HEK293T (cell line): ENCODE results near the gene ZCCHC24.

ENCODE experiments used
- CTCF ChIA-PET: fragments of 350-600 bp; formaldehyde crosslinking; extraction: SDS; loops from one replicate; lab custom pipeline; 2021; ENCODE audit warnings: antibody characterized with exemption, inconsistent platforms; lab: Yijun Ruan, JAX
- POLR2A ChIA-PET: fragments of 350-600 bp; formaldehyde crosslinking; extraction: SDS; loops from one replicate; lab custom pipeline; 2020; ENCODE audit warnings: antibody characterized with exemption, inconsistent platforms; lab: Yijun Ruan, JAX
- DNase-seq: peaks from one replicate; pipeline ENCODE4 v3.0.0; 2012; ENCODE audit warnings: mixed read lengths; ENCODE audit errors: extremely low spot score
- ARNT ChIP-seq: fragments of 450-650 bp; IDR thresholded peaks from 2 replicates; pipeline ENCODE4 v1.6.1; 2017; ENCODE audit warnings: mild to moderate bottlenecking
- BHLHE40 ChIP-seq: fragments of 450-650 bp; IDR thresholded peaks from 2 replicates; pipeline ENCODE4 v1.6.1; 2016; ENCODE audit warnings: mild to moderate bottlenecking, moderate library complexity, borderline replicate concordance
- CTBP1 ChIP-seq: fragments of 450-650 bp; IDR thresholded peaks from 2 replicates; pipeline ENCODE4 v1.6.1; 2016; ENCODE audit warnings: borderline replicate concordance
- ELF4 ChIP-seq: fragments of 450-650 bp; IDR thresholded peaks from 2 replicates; pipeline ENCODE4 v1.6.1; 2017; ENCODE audit warnings: antibody characterized with exemption
- FOXA1 ChIP-seq: fragments of 450-650 bp; IDR thresholded peaks from 2 replicates; pipeline ENCODE4 v1.6.1; 2016; ENCODE audit warnings: mild to moderate bottlenecking
- FOXK2 ChIP-seq: fragments of 450-650 bp; IDR thresholded peaks from 2 replicates; pipeline ENCODE4 v1.6.1; 2016; ENCODE audit warnings: mild to moderate bottlenecking
- FOXM1 ChIP-seq: fragments of 450-650 bp; IDR thresholded peaks from 2 replicates; pipeline ENCODE4 v1.6.1; 2017; ENCODE audit warnings: mild to moderate bottlenecking, borderline replicate concordance
- HDGF ChIP-seq: fragments of 450-650 bp; IDR thresholded peaks from 2 replicates; pipeline ENCODE4 v1.6.1; 2017; ENCODE audit warnings: antibody characterized with exemption, borderline replicate concordance
- L3MBTL2 ChIP-seq: fragments of 450-650 bp; conservative IDR thresholded peaks from 2 replicates; pipeline ENCODE4 v1.6.1; 2016; ENCODE audit warnings: mild to moderate bottlenecking
- LEF1 ChIP-seq: fragments of 450-650 bp; IDR thresholded peaks from 2 replicates; pipeline ENCODE4 v1.6.1; 2017; ENCODE audit warnings: mild to moderate bottlenecking, borderline replicate concordance
- NFRKB ChIP-seq: fragments of 450-650 bp; IDR thresholded peaks from 2 replicates; pipeline ENCODE4 v1.6.1; 2016; ENCODE audit warnings: mild to moderate bottlenecking, moderate library complexity
- PKNOX1 ChIP-seq: fragments of 450-650 bp; IDR thresholded peaks from 2 replicates; pipeline ENCODE4 v1.6.1; 2016
- SP1 ChIP-seq: fragments of 450-650 bp; IDR thresholded peaks from 2 replicates; pipeline ENCODE4 v1.6.1; 2017
- SUZ12 ChIP-seq: fragments of 450-650 bp; IDR thresholded peaks from 2 replicates; pipeline ENCODE4 v1.6.1; 2016; ENCODE audit warnings: mild to moderate bottlenecking
- TARDBP ChIP-seq: fragments of 450-650 bp; IDR thresholded peaks from 2 replicates; pipeline ENCODE4 v1.6.1; 2016
- ZNF384 ChIP-seq: fragments of 450-650 bp; IDR thresholded peaks from 2 replicates; pipeline ENCODE4 v1.6.1; 2016

The ZCCHC24 gene

GRCh38 chr10:79475119-79475653 is 29.8 kb upstream of the ZCCHC24 start:
- no peak for TF ChIP-seq ELF4
- no peak for TF ChIP-seq TARDBP
- TF ChIP-seq PKNOX1 = no peak
- no peak for TF ChIP-seq NFRKB
- no peak for TF ChIP-seq FOXA1
- no peak for TF ChIP-seq SUZ12
- no peak for TF ChIP-seq ARNT
- no peak for TF ChIP-seq FOXM1
- TF ChIP-seq LEF1 = no peak
- TF ChIP-seq CTBP1 = no peak
- no peak for TF ChIP-seq HDGF
- no peak for TF ChIP-seq FOXK2
- no peak for TF ChIP-seq ZNF384
- no peak for TF ChIP-seq L3MBTL2
- no peak for DNase-seq
- ChIA-PET POLR2A (interaction anchor here (0.9 kb wide), 1 partner anchor 30 kb away, joined by 4 read pairs; the partner anchor contains the start of gene ZCCHC24), CTCF (interaction anchor here (1.3 to 3.1 kb wide), 2 partner anchors 15 to 101 kb away, joined by 5 to 14 read pairs; no protein-coding TSS in a partner anchor)

GRCh38 chr10:79473496-79474095 is 28.2 kb upstream of the ZCCHC24 start:
- ChIA-PET POLR2A (no interaction called here), CTCF (no interaction called here)
- no peak for TF ChIP-seq FOXM1
- no peak for TF ChIP-seq LEF1
- no peak for TF ChIP-seq ELF4
- TF ChIP-seq NFRKB = no peak
- TF ChIP-seq SUZ12 = no peak
- TF ChIP-seq TARDBP = no peak
- no peak for TF ChIP-seq ARNT
- no peak for TF ChIP-seq HDGF
- no peak for DNase-seq

GRCh38 chr10:79472951-79473350 is 27.5 kb upstream of the ZCCHC24 start:
- DNase-seq = no peak
- POLR2A ChIA-PET = no interaction called here
- CTCF ChIA-PET = interaction anchor here (0.7 kb wide), 1 partner anchor 53 kb away, joined by 3 read pairs; no protein-coding TSS in a partner anchor
- TF ChIP-seq ARNT = no peak
- TF ChIP-seq HDGF = no peak
- TF ChIP-seq NFRKB = no peak
- no peak for TF ChIP-seq LEF1
- no peak for TF ChIP-seq ZNF384
- no peak for TF ChIP-seq L3MBTL2
- TF ChIP-seq FOXA1 = no peak
- TF ChIP-seq CTBP1 = no peak
- no peak for TF ChIP-seq SUZ12
- no peak for TF ChIP-seq FOXM1
- no peak for TF ChIP-seq PKNOX1
- no peak for TF ChIP-seq BHLHE40

GRCh38 chr10:79472449-79472848 is 27.0 kb upstream of the ZCCHC24 start:
- TF ChIP-seq CTBP1 = no peak
- no peak for TF ChIP-seq FOXK2
- no peak for TF ChIP-seq PKNOX1
- no peak for TF ChIP-seq SP1
- TF ChIP-seq TARDBP = no peak
- TF ChIP-seq FOXA1 = no peak
- no peak for TF ChIP-seq BHLHE40
- TF ChIP-seq ZNF384 = no peak
- ChIA-PET CTCF (interaction anchor here (0.6 to 0.7 kb wide), 3 partner anchors 16 to 59 kb away, joined by 3 to 4 read pairs (median 4); no protein-coding TSS in a partner anchor), POLR2A (no interaction called here)
- DNase-seq = no peak

- no peak for TF ChIP-seq TARDBP
- no peak for TF ChIP-seq ZNF384
- TF ChIP-seq FOXM1 = no peak
- no peak for TF ChIP-seq PKNOX1
- ChIA-PET POLR2A (no interaction called here), CTCF (interaction anchor here (0.6 to 0.7 kb wide), 2 partner anchors 17 to 58 kb away, joined by 4 read pairs; no protein-coding TSS in a partner anchor)
- no peak for DNase-seq
Observed at GRCh38 chr10:79471776-79472175, 26.4 kb upstream of the ZCCHC24 start.

- ChIA-PET POLR2A (no interaction called here), CTCF (interaction anchor here (1.3 kb wide), 2 partner anchors 13 to 95 kb away, joined by 4 read pairs; no protein-coding TSS in a partner anchor)
- TF ChIP-seq BHLHE40 = no peak
- no peak for TF ChIP-seq ARNT
- no peak for TF ChIP-seq TARDBP
- TF ChIP-seq SP1 = no peak
- no peak for TF ChIP-seq NFRKB
- TF ChIP-seq FOXA1 = no peak
- TF ChIP-seq L3MBTL2 = no peak
- no peak for TF ChIP-seq PKNOX1
- no peak for TF ChIP-seq HDGF
- TF ChIP-seq ELF4 = no peak
- TF ChIP-seq SUZ12 = no peak
- no peak for TF ChIP-seq FOXM1
- TF ChIP-seq LEF1 = no peak
- no peak for TF ChIP-seq CTBP1
- TF ChIP-seq ZNF384 = no peak
- no peak for TF ChIP-seq FOXK2
- no peak for DNase-seq
Observed at GRCh38 chr10:79470096-79470495, 24.7 kb upstream of the ZCCHC24 start.
